HepG2 (cell line): Measurements from ENCODE around the gene OTUD4. TPM values are rescaled to one million over a fixed set of nuclear protein-coding genes. Genes with fewer than 3 reads are reported as not detected.
A peak's percentile ranks its signal among the peaks of the same experiment; 100 is the strongest.

Experiments
- ATAC-seq: fragments of 200-7000 bp; cut with Tn5 transposase; 3 replicates; pipeline ENCODE4 v1.9.1; 2020; ENCODE audit warnings: mild to moderate bottlenecking, moderate library complexity
- BruUV-seq: library from RNA; stranded (reverse); fragments of 400-500 nt; replicated peaks from 2 replicates; lab custom pipeline; 2021; lab: Mats Ljungman, UMichigan
- CTCF ChIA-PET: fragments of 300-600 bp; formaldehyde crosslinking; extraction: SDS; loops from one replicate; lab custom pipeline; 2021; ENCODE audit warnings: low total read pairs, inconsistent platforms, low intra/inter-chr PET ratio; lab: Yijun Ruan, JAX
- POLR2A ChIA-PET: fragments of 350-600 bp; sonication (Branson Sonifier 250); formaldehyde crosslinking; loops from one replicate; lab custom pipeline; 2020; ENCODE audit warnings: antibody characterized with exemption, inconsistent platforms; lab: Yijun Ruan, JAX
- DNase-seq: peaks from one replicate; pipeline ENCODE4 v3.0.0-alpha.2; 2015; ENCODE audit warnings: low spot score
- FAIRE-seq: peaks from 3 replicates; lab custom pipeline; 2011; peaks lifted over from hg19 to GRCh38; lab: Jason Lieb, UNC
- H2AFZ ChIP-seq: one replicate; pipeline ENCODE4 v1.6.1; 2011; ENCODE audit warnings: low read length, inconsistent platforms
- H3K27ac ChIP-seq: fragments of 300-600 bp; 3 replicates; pipeline ENCODE4 v1.8.0; 2011; ENCODE audit warnings: mixed run types, mild to moderate bottlenecking, mixed read lengths, low read length, inconsistent platforms; ENCODE audit not compliant: insufficient read depth; ENCODE audit errors: extremely low read length
- H3K27me3 ChIP-seq, 2 experiments: fragments of 200-600 bp in 1 of 2; 2 replicates in 1 of 2; 3 replicates in 1 of 2; pipeline versions ENCODE4 v1.6.0 to v1.8.0; 2011; ENCODE audit warnings: low read length in 2 of 2, mild to moderate bottlenecking in 2 of 2, moderate library complexity in 2 of 2, inconsistent platforms in 1 of 2; ENCODE audit not compliant: insufficient read depth in 2 of 2, control insufficient read depth in 1 of 2
- H3K36me3 ChIP-seq, 2 experiments: fragments of 200-600 bp in 1 of 2; replicated peaks in 1 of 2; 2 replicates in 1 of 2; 3 replicates in 1 of 2; pipeline versions ENCODE4 v1.5.1 to v1.8.0; 2011; ENCODE audit warnings: low read length in 2 of 2, inconsistent platforms in 1 of 2; ENCODE audit not compliant: insufficient read depth in 2 of 2, control insufficient read depth in 1 of 2
- H3K4me1 ChIP-seq: 2 replicates; pipeline ENCODE4 v1.5.1; 2012; ENCODE audit warnings: low read length, inconsistent platforms; ENCODE audit not compliant: insufficient read depth
- H3K4me2 ChIP-seq: 2 replicates; pipeline ENCODE4 v1.6.0; 2011; ENCODE audit warnings: low read depth, low read length, inconsistent platforms
- H3K4me3 ChIP-seq, 3 experiments: fragments of 200-600 bp in 1 of 3; sonication (generic), shearing (Covaris generic) in 1 of 3; replicated peaks in 1 of 3; 2 replicates each; pipeline ENCODE4 v1.5.1; 2011 to 2016; ENCODE audit warnings: low read length in 3 of 3, inconsistent platforms in 2 of 3, low read depth in 2 of 3, mild to moderate bottlenecking in 2 of 3, control low read depth in 1 of 3, mixed read lengths in 1 of 3; ENCODE audit not compliant: insufficient read depth in 1 of 3
- H3K79me2 ChIP-seq: one replicate; pipeline ENCODE4 v1.6.1; 2011; ENCODE audit warnings: low read length, inconsistent platforms; ENCODE audit not compliant: insufficient read depth
- H3K9ac ChIP-seq: 2 replicates; pipeline ENCODE4 v1.6.0; 2011; ENCODE audit warnings: mild to moderate bottlenecking, low read depth, low read length, inconsistent platforms; ENCODE audit not compliant: insufficient read depth
- H3K9me3 ChIP-seq: 2 replicates; pipeline ENCODE4 v1.5.1; 2012; ENCODE audit warnings: mild to moderate bottlenecking, low read length
- H4K20me1 ChIP-seq: 2 replicates; pipeline ENCODE4 v1.6.0; 2011; ENCODE audit warnings: inconsistent platforms, mild to moderate bottlenecking, low read length, moderate library complexity; ENCODE audit not compliant: insufficient read depth
- ATRX ChIP-seq: sonication (generic); formaldehyde crosslinking; IDR thresholded peaks from 2 replicates; pipeline ENCODE4 v1.4.0; 2020; ENCODE audit warnings: missing genetic modification reagents, borderline replicate concordance
- CHCHD3 ChIP-seq: sonication (generic); formaldehyde crosslinking; IDR thresholded peaks from 2 replicates; pipeline ENCODE4 v1.8.0; 2022; ENCODE audit warnings: mild to moderate bottlenecking, missing genetic modification reagents, moderate library complexity
- E2F5 ChIP-seq: sonication (generic); formaldehyde crosslinking; conservative IDR thresholded peaks from 2 replicates; pipeline ENCODE4 v1.4.0; 2020; ENCODE audit warnings: missing genetic modification reagents
- HCFC1 ChIP-seq: fragments of 150-350 bp; IDR thresholded peaks from 2 replicates; pipeline ENCODE4 v1.6.1; 2014; ENCODE audit warnings: low read depth, low read length
- HNF1B ChIP-seq: sonication (generic); formaldehyde crosslinking; IDR thresholded peaks from 2 replicates; pipeline ENCODE4 v1.5.1; 2020; ENCODE audit warnings: mild to moderate bottlenecking, moderate library complexity, missing genetic modification reagents
- JUND ChIP-seq: sonication (generic); formaldehyde crosslinking; IDR thresholded peaks from 2 replicates; pipeline ENCODE4 v1.8.0; 2022; ENCODE audit warnings: mild to moderate bottlenecking, missing genetic modification reagents
- MAFF ChIP-seq: IDR thresholded peaks from 2 replicates; pipeline ENCODE4 v1.6.1; 2011; ENCODE audit warnings: low read depth, low read length, improper control_type of control experiment
- RCOR2 ChIP-seq: IDR thresholded peaks from 2 replicates; pipeline ENCODE4 v1.6.1; 2016; ENCODE audit warnings: missing biosample characterization, missing genetic modification reagents
- SAFB2 ChIP-seq: sonication (generic); formaldehyde crosslinking; IDR thresholded peaks from 2 replicates; pipeline ENCODE4 v1.5.1; 2020; ENCODE audit warnings: missing genetic modification reagents, low read depth, mild to moderate bottlenecking, borderline replicate concordance
- SMAD9 ChIP-seq: sonication (generic); formaldehyde crosslinking; IDR thresholded peaks from 2 replicates; pipeline ENCODE4 v1.5.1; 2020; ENCODE audit warnings: mild to moderate bottlenecking, missing genetic modification reagents
- TGIF2 ChIP-seq: IDR thresholded peaks from 2 replicates; pipeline ENCODE4 v1.6.1; 2016; ENCODE audit warnings: control low read depth, missing compliant biosample characterization
- USF2 ChIP-seq, 2 experiments: sonication (generic) in 1 of 2; formaldehyde crosslinking in 1 of 2; IDR thresholded peaks; 2 replicates each; pipeline versions ENCODE4 v1.5.1 to v1.6.1; 2011 to 2020; ENCODE audit warnings: borderline replicate concordance in 1 of 2, low read depth in 1 of 2, low read length in 1 of 2, mild to moderate bottlenecking in 1 of 2, missing genetic modification reagents in 1 of 2, moderate library complexity in 1 of 2
- ZFYVE20 ChIP-seq: sonication (generic); formaldehyde crosslinking; IDR thresholded peaks from 2 replicates; pipeline ENCODE4 v1.8.0; 2023; ENCODE audit warnings: low read depth, mild to moderate bottlenecking, moderate library complexity, missing genetic modification reagents, borderline replicate concordance
- ZIK1 ChIP-seq: sonication (generic); formaldehyde crosslinking; IDR thresholded peaks from 2 replicates; pipeline ENCODE4 v1.5.0; 2020; ENCODE audit warnings: mild to moderate bottlenecking, low read depth, missing genetic modification reagents, borderline replicate concordance
- ZKSCAN8 ChIP-seq: IDR thresholded peaks from 2 replicates; pipeline ENCODE4 v1.6.1; 2016; ENCODE audit warnings: borderline replicate concordance, missing genetic modification reagents, missing compliant biosample characterization
- ZNF12 ChIP-seq: sonication (generic); formaldehyde crosslinking; IDR thresholded peaks from 2 replicates; pipeline ENCODE4 v1.5.0; 2020; ENCODE audit warnings: missing genetic modification reagents
- ZNF350 ChIP-seq: sonication (generic); formaldehyde crosslinking; IDR thresholded peaks from 2 replicates; pipeline ENCODE4 v1.4.0; 2020; ENCODE audit warnings: mild to moderate bottlenecking, low read depth, missing genetic modification reagents, borderline replicate concordance
- ZNF598 ChIP-seq: sonication (generic); formaldehyde crosslinking; IDR thresholded peaks from 2 replicates; pipeline ENCODE4 v1.5.1; 2020; ENCODE audit warnings: mild to moderate bottlenecking, missing genetic modification reagents, borderline replicate concordance
- ZNF775 ChIP-seq: sonication (generic); formaldehyde crosslinking; IDR thresholded peaks from 2 replicates; pipeline ENCODE4 v1.4.0; 2020; ENCODE audit warnings: missing genetic modification reagents, mild to moderate bottlenecking, moderate library complexity, borderline replicate concordance
- ZNF83 ChIP-seq: sonication (generic); formaldehyde crosslinking; IDR thresholded peaks from 2 replicates; pipeline ENCODE4 v1.4.0; 2020; ENCODE audit warnings: missing genetic modification reagents, mild to moderate bottlenecking, borderline replicate concordance
- ZNF878 ChIP-seq: sonication (generic); formaldehyde crosslinking; IDR thresholded peaks from 2 replicates; pipeline ENCODE4 v1.8.1; 2023; ENCODE audit warnings: mild to moderate bottlenecking, missing genetic modification reagents, moderate library complexity
- WGBS: methylation state at CpG from one replicate; pipeline ENCODE4 v1.1.6; 2017; ENCODE audit warnings: low lambda C conversion rate; 5-methylcytosine and 5-hydroxymethylcytosine counted together
- in situ Hi-C: cut with HindIII; loops from 2 replicates; pipeline ENCODE4 v1.10.0; 2017; ENCODE audit warnings: low pct_unique_long_range_greater_than_20kb; ENCODE audit not compliant: extremely low pct_ligation_motif_present
- intact Hi-C: fragments of 100-400 bp; cut with micrococcal nuclease; formaldehyde crosslinking; loops from one replicate; pipeline ENCODE4 v1.10.0; 2022; ENCODE audit not compliant: unreplicated experiment
- polyA plus RNA-seq, 8 experiments: library from polyadenylated mRNA; depleted of rRNA in 3 of 8; stranded (reverse) in 7 of 8; unstranded in 1 of 8; fragments of >200 nt; fragmentation: Illumina TruSeq in 4 of 8; extraction: Trizol in 4 of 8; gene quantifications; 2 replicates each; pipeline versions ENCODE4 v1.2.1 to v1.2.3, GENCODE V29; 2011 to 2016; ENCODE audit warnings: low read depth in 4 of 8, missing spikeins in 1 of 8, mixed read lengths in 1 of 8; ENCODE audit not compliant: insufficient read depth in 1 of 8
- total RNA-seq, 5 experiments: library from RNA; depleted of rRNA; stranded (reverse); fragments of >200 nt; fragmentation: Illumina TruSeq; extraction: Trizol; gene quantifications; 2 replicates each; pipeline ENCODE4 v1.2.3, GENCODE V29; 2016; ENCODE audit warnings: low read depth in 1 of 5

Gene OTUD4
- total and polyA plus RNA-seq, 2 of the 13 experiments (the other 11 are each of a cell fraction or from before 2014, with no cell fraction given), result 16.1 to 18.0 TPM

- peak overlapping the region; percentile 71 to 91 (median 85) for H3K4me3 ChIP-seq
- in situ Hi-C loops (no loop called here), intact Hi-C loops (loop anchor here (2.0 to 10.0 kb wide), 2 partner anchors 80 to 924 kb away; no protein-coding TSS in a partner anchor)
- H3K27me3 ChIP-seq, result no peaks in the 10 kb centered on the region; a peak in 1 of 5 replicates
- peaks cover 0 to 22% of the 10 kb centered on the region in 2 experiments; a peak in 4 of 5 replicates for H3K36me3 ChIP-seq
- FAIRE-seq, result no peak
- peaks cover 13% of the 10 kb centered on the region for H3K9me3 ChIP-seq
- peaks cover 47% of the 10 kb centered on the region for H3K4me1 ChIP-seq
- POLR2A ChIA-PET, result interaction anchor here (1.1 to 2.0 kb wide), 9 partner anchors 8 to 1873 kb away, joined by 3 to 8 read pairs (median 5); partner anchors contain the start of gene MMAA
- H2AFZ ChIP-seq, result peak overlapping the region; percentile 32
- 5% methylated on average over 4 of the region's 9 CpGs for WGBS
- peaks cover 81% of the 10 kb centered on the region for H3K79me2 ChIP-seq
- peak overlapping the region; percentile 94 for H3K9ac ChIP-seq
- DNase-seq, result peak; percentile 56
- peaks cover 15% of the 10 kb centered on the region; the same call in 1 of the 2 replicates for H4K20me1 ChIP-seq
- peak overlapping the region; percentile 72 for H3K4me2 ChIP-seq
- CTCF ChIA-PET, result no interaction called here
- TSS peak; percentile 59 for BruUV-seq
- H3K27ac ChIP-seq, result peak overlapping the region; percentile 96
- peak; percentile 62 for ATAC-seq
- no peak for TF ChIP-seq ATRX
- no peak for TF ChIP-seq ZNF598 (CRISPR knock-in tag)
- TF ChIP-seq E2F5 (CRISPR knock-in tag), result no peak
- 0 out of 2 replicates have a peak, but pooled peaks have one; percentile 18 for TF ChIP-seq ZNF878 (CRISPR knock-in tag)
- TF ChIP-seq ZFYVE20 (CRISPR knock-in tag), result 0 out of 2 replicates have a peak, but pooled peaks have one; percentile 46
- TF ChIP-seq SAFB2 (CRISPR knock-in tag), result no peak
- no peak for TF ChIP-seq RCOR2
- no peak for TF ChIP-seq JUND (CRISPR knock-in tag)
- TF ChIP-seq ZNF12, result no peak
- no peak for TF ChIP-seq ZNF775 (CRISPR knock-in tag)
- peak; percentile 39; the same call in 1 of the 2 replicates for TF ChIP-seq TGIF2 (CRISPR knock-in tag)
- no peak for TF ChIP-seq SMAD9 (CRISPR knock-in tag)
- TF ChIP-seq ZNF83 (CRISPR knock-in tag), result no peak
- 0 out of 2 replicates have a peak, but pooled peaks have one; percentile 20 for TF ChIP-seq ZNF350 (CRISPR knock-in tag)
- TF ChIP-seq ZKSCAN8 (CRISPR knock-in tag), result no peak
- no peak; the same call in 1 of the 2 replicates for TF ChIP-seq HNF1B
- no peak for TF ChIP-seq ZIK1 (CRISPR knock-in tag)
- no peak for TF ChIP-seq CHCHD3 (CRISPR knock-in tag)
- TF ChIP-seq MAFF, result peak; percentile 47; the same call in 1 of the 2 replicates
- no peak for TF ChIP-seq HCFC1
- TF ChIP-seq USF2 (IDR thresholded peaks at IDR 0.05; ENCODE audit: low read depth, low read length), result no peak
- TF ChIP-seq USF2 (CRISPR knock-in tag; IDR thresholded peaks at IDR 0.05; ENCODE audit: borderline replicate concordance), result no peak
Observed at GRCh38 chr4:145098675-145099037, 81.7 kb downstream of the OTUD4 start.
